IMR-90 (cell line): ENCODE measurements around the gene GPR39. TPM values are rescaled to one million over a fixed set of nuclear protein-coding genes. Genes with fewer than 3 reads are reported as not detected.

Source experiments
- ATAC-seq: fragments of 200-7000 bp; cut with Tn5 transposase; 2 replicates; pipeline ENCODE4 v1.9.1; 2020; ENCODE audit warnings: low read depth, mild to moderate bottlenecking, moderate library complexity
- BruUV-seq: library from RNA; stranded (reverse); fragments of 400-500 nt; replicated peaks from 2 replicates; lab custom pipeline; 2021; lab: Mats Ljungman, UMichigan
- CTCF ChIA-PET: fragments of 300-600 bp; formaldehyde crosslinking; extraction: SDS; loops from one replicate; lab custom pipeline; 2021; ENCODE audit warnings: antibody characterized with exemption; lab: Yijun Ruan, JAX
- POLR2A ChIA-PET: fragments of 300-600 bp; sonication (Branson Sonifier 250); formaldehyde crosslinking; loops from one replicate; lab custom pipeline; 2022; ENCODE audit warnings: antibody characterized with exemption; ENCODE audit not compliant: unreplicated experiment; lab: Charles Lee
- DNase-seq: peaks from one replicate; pipeline ENCODE4 v3.0.0; 2013
- H2AFZ ChIP-seq: replicated peaks from 2 replicates; pipeline ENCODE3; 2013; ENCODE audit warnings: low read length, mild to moderate bottlenecking; ENCODE audit not compliant: poor library complexity
- H2AK5ac ChIP-seq: 2 replicates; pipeline ENCODE4 v1.6.1; 2013; ENCODE audit warnings: low read depth, low read length, inconsistent platforms
- H2AK9ac ChIP-seq: replicated peaks from 2 replicates; pipeline ENCODE3; 2013; ENCODE audit warnings: mild to moderate bottlenecking, low read depth, low read length, moderate library complexity; ENCODE audit not compliant: poor library complexity
- H2BK120ac ChIP-seq: 2 replicates; pipeline ENCODE4 v1.6.1; 2013; ENCODE audit warnings: low read depth, low read length, inconsistent platforms
- H2BK15ac ChIP-seq: 3 replicates; pipeline ENCODE4 v1.6.1; 2013; ENCODE audit warnings: low read depth, low read length, inconsistent platforms
- H2BK20ac ChIP-seq: 2 replicates; pipeline ENCODE4 v1.6.1; 2013; ENCODE audit warnings: low read depth, mild to moderate bottlenecking, inconsistent platforms, low read length, moderate library complexity
- H2BK5ac ChIP-seq: 2 replicates; pipeline ENCODE4 v1.6.1; 2013; ENCODE audit warnings: mild to moderate bottlenecking, low read depth, low read length, inconsistent platforms; ENCODE audit not compliant: poor library complexity, severe bottlenecking
- H3K14ac ChIP-seq: replicated peaks from 2 replicates; pipeline ENCODE4 v1.6.1; 2013; ENCODE audit warnings: low read depth, low read length, inconsistent platforms
- H3K18ac ChIP-seq: 2 replicates; pipeline ENCODE4 v1.6.1; 2013; ENCODE audit warnings: low read depth, low read length, control low read depth
- H3K23ac ChIP-seq: 2 replicates; pipeline ENCODE4 v1.6.1; 2013; ENCODE audit warnings: low read depth, low read length, inconsistent platforms
- H3K27ac ChIP-seq: 2 replicates; pipeline ENCODE4 v1.5.1; 2013; ENCODE audit warnings: mild to moderate bottlenecking, control low read depth, low read length; ENCODE audit not compliant: insufficient read depth
- H3K27me3 ChIP-seq: 2 replicates; pipeline ENCODE4 v1.6.1; 2013; ENCODE audit warnings: low read length; ENCODE audit not compliant: control insufficient read depth, insufficient read depth
- H3K36me3 ChIP-seq: 2 replicates; pipeline ENCODE4 v1.6.1; 2013; ENCODE audit warnings: low read length, mixed read lengths; ENCODE audit not compliant: control insufficient read depth, insufficient read depth
- H3K4ac ChIP-seq: 2 replicates; pipeline ENCODE4 v1.6.1; 2013; ENCODE audit warnings: low read depth, low read length, inconsistent platforms
- H3K4me1 ChIP-seq: 2 replicates; pipeline ENCODE4 v1.6.1; 2013; ENCODE audit warnings: low read length, mixed read lengths; ENCODE audit not compliant: control insufficient read depth, insufficient read depth
- H3K4me2 ChIP-seq: 2 replicates; pipeline ENCODE4 v1.6.1; 2013; ENCODE audit warnings: low read depth, mild to moderate bottlenecking, control low read depth, low read length, moderate library complexity
- H3K4me3 ChIP-seq: 2 replicates; pipeline ENCODE4 v1.5.1; 2013; ENCODE audit warnings: low read depth, mild to moderate bottlenecking, control low read depth, low read length, moderate library complexity; ENCODE audit not compliant: insufficient read depth
- H3K56ac ChIP-seq: 2 replicates; pipeline ENCODE4 v1.6.1; 2013; ENCODE audit warnings: low read length, inconsistent platforms; ENCODE audit not compliant: insufficient read depth; ENCODE audit errors: extremely low read depth
- H3K79me1 ChIP-seq, 2 experiments: 2 replicates each; pipeline ENCODE4 v1.6.1; 2013; ENCODE audit warnings: low read length in 2 of 2, inconsistent platforms in 1 of 2, low read depth in 1 of 2
- H3K9ac ChIP-seq: 2 replicates; pipeline ENCODE4 v1.6.1; 2013; ENCODE audit warnings: low read depth, low read length, control low read depth
- H3K9me1 ChIP-seq: 2 replicates; pipeline ENCODE4 v1.6.1; 2013; ENCODE audit warnings: low read length, inconsistent platforms; ENCODE audit not compliant: insufficient read depth
- H3K9me3 ChIP-seq: 2 replicates; pipeline ENCODE4 v1.6.1; 2013; ENCODE audit warnings: low read length; ENCODE audit not compliant: control insufficient read depth, insufficient read depth
- H4K20me1 ChIP-seq: 2 replicates; pipeline ENCODE4 v1.6.1; 2013; ENCODE audit warnings: low read length, inconsistent platforms; ENCODE audit not compliant: insufficient read depth
- H4K5ac ChIP-seq: 2 replicates; pipeline ENCODE4 v1.6.1; 2013; ENCODE audit warnings: mild to moderate bottlenecking, low read depth, low read length, control low read depth
- H4K8ac ChIP-seq, 2 experiments: 2 replicates each; pipeline ENCODE4 v1.6.1; 2013; ENCODE audit warnings: low read depth in 2 of 2, low read length in 2 of 2, control low read depth in 1 of 2, inconsistent platforms in 1 of 2
- H4K91ac ChIP-seq: 2 replicates; pipeline ENCODE4 v1.6.1; 2013; ENCODE audit warnings: low read depth, low read length, inconsistent platforms; ENCODE audit not compliant: insufficient read depth
- BHLHE40 ChIP-seq: fragments of 150-350 bp; IDR thresholded peaks from 2 replicates; pipeline ENCODE4 v1.6.1; 2016; ENCODE audit warnings: mild to moderate bottlenecking, low read depth, low read length
- CEBPB ChIP-seq: IDR thresholded peaks from 2 replicates; pipeline ENCODE4 v1.6.1; 2012; ENCODE audit warnings: low read depth, low read length, improper control_type of control experiment
- CHD1 ChIP-seq: IDR thresholded peaks from 2 replicates; pipeline ENCODE4 v1.6.1; 2012; ENCODE audit warnings: low read depth, low read length, improper control_type of control experiment
- FOS ChIP-seq: fragments of 150-350 bp; IDR thresholded peaks from 2 replicates; pipeline ENCODE4 v1.6.1; 2016; ENCODE audit warnings: low read depth, low read length
- MAFK ChIP-seq: IDR thresholded peaks from 2 replicates; pipeline ENCODE4 v1.6.1; 2012; ENCODE audit warnings: low read depth, low read length, improper control_type of control experiment
- MAZ ChIP-seq: IDR thresholded peaks from 2 replicates; pipeline ENCODE4 v1.6.1; 2012; ENCODE audit warnings: low read depth, mild to moderate bottlenecking, low read length, improper control_type of control experiment, moderate library complexity, borderline replicate concordance
- MXI1 ChIP-seq: IDR thresholded peaks from 2 replicates; pipeline ENCODE4 v1.6.1; 2012; ENCODE audit warnings: low read depth, mild to moderate bottlenecking, low read length, moderate library complexity, borderline replicate concordance
- NFE2L2 ChIP-seq: fragments of 150-350 bp; IDR thresholded peaks from 2 replicates; pipeline ENCODE4 v1.6.1; 2016; ENCODE audit warnings: low read depth, mild to moderate bottlenecking, low read length
- POLR2A ChIP-seq: IDR thresholded peaks from 2 replicates; pipeline ENCODE4 v1.6.1; 2012; ENCODE audit warnings: mild to moderate bottlenecking, low read depth, low read length
- RAD21 ChIP-seq: IDR thresholded peaks from 2 replicates; pipeline ENCODE4 v1.6.1; 2012; ENCODE audit warnings: low read length, improper control_type of control experiment
- RCOR1 ChIP-seq: IDR thresholded peaks from 2 replicates; pipeline ENCODE4 v1.6.1; 2012; ENCODE audit warnings: mild to moderate bottlenecking, low read length, improper control_type of control experiment; ENCODE audit not compliant: insufficient replicate concordance
- RFX5 ChIP-seq: IDR thresholded peaks from 2 replicates; pipeline ENCODE4 v1.8.0; 2012; ENCODE audit warnings: low read depth, mild to moderate bottlenecking, low read length, moderate library complexity
- SMC3 ChIP-seq: fragments of 150-350 bp; IDR thresholded peaks from 2 replicates; pipeline ENCODE4 v1.6.1; 2016; ENCODE audit warnings: low read depth, mild to moderate bottlenecking, antibody characterized with exemption, low read length, moderate library complexity
- WGBS, 2 experiments: methylation state at CpG; one replicate each; pipeline versions ENCODE4 v1.1.5 to v1.1.7; 2013; ENCODE audit warnings: missing lambda C conversion rate in 2 of 2; ENCODE audit not compliant: insufficient read length in 1 of 2; ENCODE audit errors: extremely low coverage in 2 of 2; 5-methylcytosine and 5-hydroxymethylcytosine counted together
- dilution Hi-C: fragments of 300-500 bp; cut with HindIII; formaldehyde crosslinking; loops from one replicate; pipeline ENCODE4 v1.14.3; 2018; ENCODE audit warnings: low sequenced_read_pairs; ENCODE audit not compliant: unreplicated experiment
- in situ Hi-C: fragments of 300-500 bp; cut with MboI; formaldehyde crosslinking; loops from 3 replicates; pipeline ENCODE4 v1.14.3; 2019; ENCODE audit warnings: low sequenced_read_pairs, inconsistent platforms, mixed read lengths
- intact Hi-C: fragments of 100-400 bp; cut with micrococcal nuclease; formaldehyde crosslinking; loops from 2 replicates; pipeline ENCODE4 v1.10.0; 2022
- polyA plus RNA-seq, 3 experiments: library from polyadenylated mRNA; depleted of rRNA; stranded (reverse); fragments of >200 nt; gene quantifications; 2 replicates each; pipeline ENCODE4 v1.2.3, GENCODE V29; 2012; ENCODE audit warnings: low replicate concordance in 1 of 3
- total RNA-seq: library from RNA; depleted of rRNA; stranded (reverse); fragments of >200 nt; gene quantifications from 2 replicates; pipeline ENCODE4 v1.2.3, GENCODE V29; 2012
- TF ChIP-seq, protein P1 (sequence below): conservative IDR thresholded peaks from 2 replicates; pipeline ENCODE4 v1.5.1; 2012; ENCODE audit warnings: mild to moderate bottlenecking, low read depth, low read length, improper control_type of control experiment
- TF ChIP-seq, protein P2 (sequence below): fragments of 150-350 bp; IDR thresholded peaks from 2 replicates; pipeline ENCODE4 v1.6.1; 2017; ENCODE audit warnings: mild to moderate bottlenecking, antibody characterized with exemption, low read length, low read depth
- TF ChIP-seq, protein P3 (sequence below): fragments of 150-350 bp; IDR thresholded peaks from 2 replicates; pipeline ENCODE4 v1.6.1; 2016; ENCODE audit warnings: low read depth, mild to moderate bottlenecking, low read length, moderate library complexity, borderline replicate concordance

GPR39 gene
- total and polyA plus RNA-seq, 2 of the 4 experiments (the other 2 are of a cell fraction): 4.4 to 9.0 TPM

DNA sequence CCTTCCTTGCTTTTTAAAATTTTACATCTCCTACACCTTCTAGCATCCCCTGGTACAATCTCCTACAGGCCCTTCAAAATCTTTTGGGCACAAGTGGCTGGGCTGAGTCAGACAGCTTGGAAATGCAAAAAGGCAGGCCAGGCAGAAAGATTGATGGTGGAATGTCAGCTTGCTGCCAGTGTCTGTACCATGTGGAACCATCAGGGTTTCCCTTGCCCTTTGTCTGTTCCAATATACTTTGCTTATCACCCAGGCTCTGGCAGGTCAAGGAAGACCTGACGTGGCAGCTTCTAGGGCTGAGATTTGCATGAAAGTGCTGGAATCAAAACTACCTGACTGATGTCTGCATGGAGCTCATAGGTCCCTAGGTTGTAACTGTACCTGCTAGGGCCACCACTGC is 33.3 kb downstream of the GPR39 start:
- H4K91ac ChIP-seq: no peak overlapping the region
- CTCF ChIA-PET: interaction anchor here (1.0 to 1.5 kb wide), 4 partner anchors 12 to 26 kb away, joined by 3 to 5 read pairs (median 4); no protein-coding TSS in a partner anchor
- no peak overlapping the region for H3K4ac ChIP-seq

More for the DNA sequence above, 33.3 kb downstream of the GPR39 start:
- Histone ChIP-seq H2AK9ac (no peak overlapping the region), H3K4me3 (no peak overlapping the region), H2AK5ac (no peak overlapping the region), H2BK5ac (no peak overlapping the region), H3K56ac (no peak overlapping the region), H3K4me2 (no peak overlapping the region), H2BK120ac (no peak overlapping the region), H4K8ac (no peak overlapping the region), H3K9me1 (no peaks in the 10 kb centered on the region), H3K9ac (no peak overlapping the region), H3K23ac (no peak overlapping the region), H2BK20ac (no peak overlapping the region), H3K14ac (no peak overlapping the region), H3K18ac (no peak overlapping the region), H4K20me1 (no peaks in the 10 kb centered on the region), H2AFZ (no peak overlapping the region), H4K5ac (no peak overlapping the region), H3K27me3 (no peaks in the 10 kb centered on the region), H3K79me1 (no peaks in the 10 kb centered on the region), H3K9me3 (no peaks in the 10 kb centered on the region), H3K27ac (no peak overlapping the region), H3K4me1 (peaks cover 4% of the 10 kb centered on the region; the same call in 1 of the 2 replicates), H3K36me3 (no peaks in the 10 kb centered on the region), H2BK15ac (no peak overlapping the region)
- intact Hi-C loops: loop anchor here (1.0 to 5.0 kb wide), 2 partner anchors 101 to 183 kb away; no protein-coding TSS in a partner anchor
- in situ Hi-C loops: no loop called here
- TF ChIP-seq CHD1 (no peak), BHLHE40 (no peak), POLR2A (no peak), NFE2L2 (no peak), MXI1 (no peak), SMC3 (no peak), RAD21 (no peak), FOS (no peak), RFX5 (no peak), MAFK (no peak), RCOR1 (no peak), CEBPB (no peak), MAZ (no peak)
- TF ChIP-seq, protein P1, sequence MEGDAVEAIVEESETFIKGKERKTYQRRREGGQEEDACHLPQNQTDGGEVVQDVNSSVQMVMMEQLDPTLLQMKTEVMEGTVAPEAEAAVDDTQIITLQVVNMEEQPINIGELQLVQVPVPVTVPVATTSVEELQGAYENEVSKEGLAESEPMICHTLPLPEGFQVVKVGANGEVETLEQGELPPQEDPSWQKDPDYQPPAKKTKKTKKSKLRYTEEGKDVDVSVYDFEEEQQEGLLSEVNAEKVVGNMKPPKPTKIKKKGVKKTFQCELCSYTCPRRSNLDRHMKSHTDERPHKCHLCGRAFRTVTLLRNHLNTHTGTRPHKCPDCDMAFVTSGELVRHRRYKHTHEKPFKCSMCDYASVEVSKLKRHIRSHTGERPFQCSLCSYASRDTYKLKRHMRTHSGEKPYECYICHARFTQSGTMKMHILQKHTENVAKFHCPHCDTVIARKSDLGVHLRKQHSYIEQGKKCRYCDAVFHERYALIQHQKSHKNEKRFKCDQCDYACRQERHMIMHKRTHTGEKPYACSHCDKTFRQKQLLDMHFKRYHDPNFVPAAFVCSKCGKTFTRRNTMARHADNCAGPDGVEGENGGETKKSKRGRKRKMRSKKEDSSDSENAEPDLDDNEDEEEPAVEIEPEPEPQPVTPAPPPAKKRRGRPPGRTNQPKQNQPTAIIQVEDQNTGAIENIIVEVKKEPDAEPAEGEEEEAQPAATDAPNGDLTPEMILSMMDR: no peak
- TF ChIP-seq, protein P2, sequence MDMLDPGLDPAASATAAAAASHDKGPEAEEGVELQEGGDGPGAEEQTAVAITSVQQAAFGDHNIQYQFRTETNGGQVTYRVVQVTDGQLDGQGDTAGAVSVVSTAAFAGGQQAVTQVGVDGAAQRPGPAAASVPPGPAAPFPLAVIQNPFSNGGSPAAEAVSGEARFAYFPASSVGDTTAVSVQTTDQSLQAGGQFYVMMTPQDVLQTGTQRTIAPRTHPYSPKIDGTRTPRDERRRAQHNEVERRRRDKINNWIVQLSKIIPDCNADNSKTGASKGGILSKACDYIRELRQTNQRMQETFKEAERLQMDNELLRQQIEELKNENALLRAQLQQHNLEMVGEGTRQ: no peak
- TF ChIP-seq, protein P3, sequence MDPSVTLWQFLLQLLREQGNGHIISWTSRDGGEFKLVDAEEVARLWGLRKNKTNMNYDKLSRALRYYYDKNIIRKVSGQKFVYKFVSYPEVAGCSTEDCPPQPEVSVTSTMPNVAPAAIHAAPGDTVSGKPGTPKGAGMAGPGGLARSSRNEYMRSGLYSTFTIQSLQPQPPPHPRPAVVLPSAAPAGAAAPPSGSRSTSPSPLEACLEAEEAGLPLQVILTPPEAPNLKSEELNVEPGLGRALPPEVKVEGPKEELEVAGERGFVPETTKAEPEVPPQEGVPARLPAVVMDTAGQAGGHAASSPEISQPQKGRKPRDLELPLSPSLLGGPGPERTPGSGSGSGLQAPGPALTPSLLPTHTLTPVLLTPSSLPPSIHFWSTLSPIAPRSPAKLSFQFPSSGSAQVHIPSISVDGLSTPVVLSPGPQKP: no peak
- 60% methylated on average over 1 of the region's 1 CpG; no CpG with 5 or more reads in 1 of the 2 experiments for WGBS, 2 experiments
- POLR2A ChIA-PET: no interaction called here
- ATAC-seq: no peak
- dilution Hi-C loops: no loop called here
- BruUV-seq: no TSS peak
- no peak for DNase-seq
